Measurements from ENCODE around the gene LAMA4. TPM values are rescaled to one million over a fixed set of nuclear protein-coding genes. Genes with fewer than 3 reads are reported as not detected.
A peak's percentile ranks its signal among the peaks of the same experiment; 100 is the strongest.

The LAMA4 gene
- total and polyA plus RNA-seq, 4 donors = 28.4 to 261 (median 79.8) TPM

GRCh38 chr6:112269979-112270566 is 15.7 kb upstream of the LAMA4 start:
- Histone ChIP-seq H3K9me3 (ENCODE audit: control insufficient read depth in 4 of 4, insufficient read depth in 3 of 4, low read length in 3 of 4) (no peaks in the 10 kb centered on the region), H3K27me3 (ENCODE audit: control insufficient read depth in 3 of 3, insufficient read depth in 3 of 3, low read length in 2 of 3) (no peaks in the 10 kb centered on the region), H3K9ac (ENCODE audit: insufficient read depth in 1 of 2, low read length in 2 of 2) (no peak overlapping the region), H3K27ac (ENCODE audit: low read depth in 1 of 2, low read length in 1 of 2) (no peak overlapping the region), H3K36me3 (ENCODE audit: control insufficient read depth in 4 of 4, insufficient read depth in 4 of 4, low read length in 4 of 4) (no peaks in the 10 kb centered on the region), H3K4me1 (ENCODE audit: control insufficient read depth in 5 of 5, insufficient read depth in 5 of 5, low read length in 5 of 5) (peaks cover 0 to 10% (median 8%) of the 10 kb centered on the region in 5 donors), H3K4me3 (no peak overlapping the region)
- no peak for TF ChIP-seq CTCF (IDR thresholded peaks at IDR 0.05; ENCODE audit: control extremely low read depth, extremely low read depth)
- no peak for DNase-seq
- 70 to 78% methylated on average over 3 of the region's 3 CpGs for WGBS, 2 donors
- ATAC-seq (ENCODE audit: insufficient read depth, low FRiP score) = no peak

- H3K27me3 ChIP-seq (ENCODE audit: control insufficient read depth in 3 of 3, insufficient read depth in 3 of 3, low read length in 2 of 3) = no peaks in the 10 kb centered on the region
- peaks cover 0 to 9% (median 4%) of the 10 kb centered on the region in 5 donors for H3K4me1 ChIP-seq (ENCODE audit: control insufficient read depth in 5 of 5, insufficient read depth in 5 of 5, low read length in 5 of 5)
- no peak for TF ChIP-seq CTCF (IDR thresholded peaks at IDR 0.05; ENCODE audit: control extremely low read depth, extremely low read depth)
- no peak for DNase-seq
- peak overlapping the region in 1 of 2 donors; percentile 72 for H3K27ac ChIP-seq (ENCODE audit: low read depth in 1 of 2, low read length in 1 of 2)
- no peak overlapping the region for H3K4me3 ChIP-seq
- no peak for ATAC-seq (ENCODE audit: insufficient read depth, low FRiP score)
- no peak overlapping the region for H3K9ac ChIP-seq (ENCODE audit: insufficient read depth in 1 of 2, low read length in 2 of 2)
- WGBS, 2 donors = 44 to 54% methylated on average over 5 of the region's 5 CpGs
- H3K9me3 ChIP-seq (ENCODE audit: control insufficient read depth in 4 of 4, insufficient read depth in 3 of 4, low read length in 3 of 4) = no peaks in the 10 kb centered on the region
- H3K36me3 ChIP-seq (ENCODE audit: control insufficient read depth in 4 of 4, insufficient read depth in 4 of 4, low read length in 4 of 4) = no peaks in the 10 kb centered on the region
Observed at GRCh38 chr6:112269114-112269513, 14.7 kb upstream of the LAMA4 start.

- no peaks in the 10 kb centered on the region for H3K27me3 ChIP-seq (ENCODE audit: control insufficient read depth in 3 of 3, insufficient read depth in 3 of 3, low read length in 2 of 3)
- peaks cover 0 to 9% (median 0%) of the 10 kb centered on the region in 5 donors for H3K4me1 ChIP-seq (ENCODE audit: control insufficient read depth in 5 of 5, insufficient read depth in 5 of 5, low read length in 5 of 5)
- H3K9ac ChIP-seq (ENCODE audit: insufficient read depth in 1 of 2, low read length in 2 of 2) = no peak overlapping the region
- no peak for TF ChIP-seq CTCF (IDR thresholded peaks at IDR 0.05; ENCODE audit: control extremely low read depth, extremely low read depth)
- peak overlapping the region; percentile 44 to 72 for H3K27ac ChIP-seq (ENCODE audit: low read depth in 1 of 2, low read length in 1 of 2)
- no peak for ATAC-seq (ENCODE audit: insufficient read depth, low FRiP score)
- DNase-seq = no peak
- no peak overlapping the region for H3K4me3 ChIP-seq
- 75 to 87% methylated on average over 2 of the region's 2 CpGs for WGBS, 2 donors
- no peaks in the 10 kb centered on the region for H3K9me3 ChIP-seq (ENCODE audit: control insufficient read depth in 4 of 4, insufficient read depth in 3 of 4, low read length in 3 of 4)
- H3K36me3 ChIP-seq (ENCODE audit: control insufficient read depth in 4 of 4, insufficient read depth in 4 of 4, low read length in 4 of 4) = no peaks in the 10 kb centered on the region
Observed at GRCh38 chr6:112268654-112269053, 14.3 kb upstream of the LAMA4 start.

- no peak overlapping the region for H3K9ac ChIP-seq (ENCODE audit: insufficient read depth in 1 of 2, low read length in 2 of 2)
- H3K27ac ChIP-seq (ENCODE audit: low read depth in 1 of 2, low read length in 1 of 2) = peak overlapping the region in 1 of 2 donors; percentile 72
- H3K27me3 ChIP-seq (ENCODE audit: control insufficient read depth in 3 of 3, insufficient read depth in 3 of 3, low read length in 2 of 3) = no peaks in the 10 kb centered on the region
- DNase-seq = no peak
- no peak overlapping the region for H3K4me3 ChIP-seq
- peaks cover 0 to 9% (median 0%) of the 10 kb centered on the region in 5 donors for H3K4me1 ChIP-seq (ENCODE audit: control insufficient read depth in 5 of 5, insufficient read depth in 5 of 5, low read length in 5 of 5)
- no peak for TF ChIP-seq CTCF (IDR thresholded peaks at IDR 0.05; ENCODE audit: control extremely low read depth, extremely low read depth)
- H3K9me3 ChIP-seq (ENCODE audit: control insufficient read depth in 4 of 4, insufficient read depth in 3 of 4, low read length in 3 of 4) = no peaks in the 10 kb centered on the region
- WGBS, 2 donors = 97 to 100% methylated on average over 2 of the region's 2 CpGs
- H3K36me3 ChIP-seq (ENCODE audit: control insufficient read depth in 4 of 4, insufficient read depth in 4 of 4, low read length in 4 of 4) = no peaks in the 10 kb centered on the region
- no peak for ATAC-seq (ENCODE audit: insufficient read depth, low FRiP score)
Observed at GRCh38 chr6:112268019-112268418, 13.7 kb upstream of the LAMA4 start.

Data from lung (tissue), 12 donors.